ENCODE data around the gene SMC1B.

SMC1B gene, protein sequence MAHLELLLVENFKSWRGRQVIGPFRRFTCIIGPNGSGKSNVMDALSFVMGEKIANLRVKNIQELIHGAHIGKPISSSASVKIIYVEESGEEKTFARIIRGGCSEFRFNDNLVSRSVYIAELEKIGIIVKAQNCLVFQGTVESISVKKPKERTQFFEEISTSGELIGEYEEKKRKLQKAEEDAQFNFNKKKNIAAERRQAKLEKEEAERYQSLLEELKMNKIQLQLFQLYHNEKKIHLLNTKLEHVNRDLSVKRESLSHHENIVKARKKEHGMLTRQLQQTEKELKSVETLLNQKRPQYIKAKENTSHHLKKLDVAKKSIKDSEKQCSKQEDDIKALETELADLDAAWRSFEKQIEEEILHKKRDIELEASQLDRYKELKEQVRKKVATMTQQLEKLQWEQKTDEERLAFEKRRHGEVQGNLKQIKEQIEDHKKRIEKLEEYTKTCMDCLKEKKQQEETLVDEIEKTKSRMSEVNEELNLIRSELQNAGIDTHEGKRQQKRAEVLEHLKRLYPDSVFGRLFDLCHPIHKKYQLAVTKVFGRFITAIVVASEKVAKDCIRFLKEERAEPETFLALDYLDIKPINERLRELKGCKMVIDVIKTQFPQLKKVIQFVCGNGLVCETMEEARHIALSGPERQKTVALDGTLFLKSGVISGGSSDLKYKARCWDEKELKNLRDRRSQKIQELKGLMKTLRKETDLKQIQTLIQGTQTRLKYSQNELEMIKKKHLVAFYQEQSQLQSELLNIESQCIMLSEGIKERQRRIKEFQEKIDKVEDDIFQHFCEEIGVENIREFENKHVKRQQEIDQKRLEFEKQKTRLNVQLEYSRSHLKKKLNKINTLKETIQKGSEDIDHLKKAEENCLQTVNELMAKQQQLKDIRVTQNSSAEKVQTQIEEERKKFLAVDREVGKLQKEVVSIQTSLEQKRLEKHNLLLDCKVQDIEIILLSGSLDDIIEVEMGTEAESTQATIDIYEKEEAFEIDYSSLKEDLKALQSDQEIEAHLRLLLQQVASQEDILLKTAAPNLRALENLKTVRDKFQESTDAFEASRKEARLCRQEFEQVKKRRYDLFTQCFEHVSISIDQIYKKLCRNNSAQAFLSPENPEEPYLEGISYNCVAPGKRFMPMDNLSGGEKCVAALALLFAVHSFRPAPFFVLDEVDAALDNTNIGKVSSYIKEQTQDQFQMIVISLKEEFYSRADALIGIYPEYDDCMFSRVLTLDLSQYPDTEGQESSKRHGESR

DNA sequence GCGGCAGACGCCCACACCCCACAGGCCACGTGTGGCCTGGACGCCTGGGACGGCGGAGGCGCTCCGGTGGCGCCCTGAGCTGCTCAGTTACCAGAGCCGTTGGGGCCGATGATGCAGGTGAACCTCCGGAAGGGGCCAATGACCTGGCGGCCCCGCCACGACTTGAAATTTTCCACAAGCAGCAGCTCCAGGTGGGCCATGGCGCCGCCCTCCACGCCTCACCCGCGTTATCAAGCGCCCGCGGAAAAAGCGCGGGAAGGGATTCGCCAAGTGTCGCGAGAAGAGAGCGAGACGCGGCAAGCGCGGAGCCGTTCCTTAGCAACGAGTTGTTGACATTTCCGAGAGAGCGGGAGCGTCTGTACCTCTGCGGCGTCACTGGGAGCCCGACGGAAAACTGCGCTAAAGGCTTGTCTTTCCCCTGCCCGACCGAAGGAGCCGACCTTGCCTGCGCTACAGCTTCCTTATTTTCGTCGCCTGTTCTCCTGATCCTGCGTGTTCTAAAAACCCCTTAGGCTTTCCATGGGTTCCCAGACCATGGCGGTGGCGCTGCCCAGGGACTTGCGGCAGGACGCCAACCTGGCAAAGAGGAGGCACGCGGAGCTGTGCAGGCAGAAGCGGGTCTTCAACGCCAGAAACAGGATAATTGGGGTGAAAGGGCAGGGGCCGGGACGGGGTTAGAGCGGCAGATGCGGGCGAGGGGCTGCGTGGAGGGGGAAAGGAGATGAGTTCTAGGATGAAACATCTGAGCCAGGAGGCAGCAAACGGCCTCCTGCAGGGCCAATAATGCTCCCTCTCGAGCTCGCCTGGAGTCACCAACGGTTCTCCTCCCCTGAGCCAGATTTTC lies at the start of gene SMC1B, which contains the start of gene RIBC2:
Gene SMC1B, minus strand, starts transcription at position 232 of the 844 bp plus-strand sequence. Its CDS starts 32 bp downstream, at position 200.
Gene RIBC2, plus strand, starts transcription at position 326 of the 844 bp plus-strand sequence. Its CDS starts 194 bp downstream, at position 520.
- peak; percentile 97 for ATAC-seq
- Mint-ChIP-seq H3K27me3 (peaks cover 8% of the 10 kb centered on the region), H3K4me1 (peaks cover 15% of the 10 kb centered on the region), H3K27ac (peak within 1 kb of the TSS; percentile 91 to 98), H3K4me3 (peak within 1 kb of the TSS; percentile 87 to 92), H3K9me3 (no peaks in the 10 kb centered on the region)
- DNase-seq = peak; percentile 82 to 94

DNA sequence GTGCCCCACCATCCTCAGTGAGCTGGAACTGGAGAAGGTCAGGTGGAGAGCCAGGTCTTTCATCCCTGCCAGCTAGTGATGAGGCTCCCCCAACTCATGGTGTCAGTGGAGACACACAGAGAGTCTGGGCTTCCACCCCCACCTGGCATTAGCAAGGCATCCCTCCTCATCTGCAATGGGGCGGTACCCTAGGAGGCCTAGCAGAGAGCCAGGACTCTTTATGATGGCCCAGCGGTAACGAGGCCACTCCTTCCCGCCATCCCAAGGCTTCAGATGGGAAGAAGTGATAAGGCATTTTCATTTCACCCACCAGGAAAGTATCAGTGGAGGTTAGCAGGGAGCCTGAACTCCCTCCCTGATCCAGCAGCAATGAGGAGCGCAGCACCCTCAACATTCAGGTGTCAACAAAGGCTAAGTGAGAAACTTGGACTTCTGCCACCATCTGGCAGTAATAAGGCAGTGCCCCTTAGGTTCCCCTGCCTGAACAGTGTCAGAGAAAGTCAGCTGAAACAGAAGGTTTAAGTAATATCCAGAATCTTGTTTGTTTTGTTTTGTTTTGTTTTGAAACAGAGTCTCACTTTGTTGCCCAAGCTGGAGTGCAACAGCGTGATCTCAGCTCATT lies 48.7 kb upstream of the SMC1B start:
- no peak overlapping the region for H3K27ac Mint-ChIP-seq
- peaks cover 0 to 6% of the 10 kb centered on the region in 2 donors for H3K9me3 Mint-ChIP-seq
- H3K4me1 Mint-ChIP-seq = no peaks in the 10 kb centered on the region
- H3K4me3 Mint-ChIP-seq = no peak overlapping the region
- ATAC-seq (no peak), DNase-seq (no peak)
- peaks cover 12% of the 10 kb centered on the region for H3K27me3 Mint-ChIP-seq

DNA sequence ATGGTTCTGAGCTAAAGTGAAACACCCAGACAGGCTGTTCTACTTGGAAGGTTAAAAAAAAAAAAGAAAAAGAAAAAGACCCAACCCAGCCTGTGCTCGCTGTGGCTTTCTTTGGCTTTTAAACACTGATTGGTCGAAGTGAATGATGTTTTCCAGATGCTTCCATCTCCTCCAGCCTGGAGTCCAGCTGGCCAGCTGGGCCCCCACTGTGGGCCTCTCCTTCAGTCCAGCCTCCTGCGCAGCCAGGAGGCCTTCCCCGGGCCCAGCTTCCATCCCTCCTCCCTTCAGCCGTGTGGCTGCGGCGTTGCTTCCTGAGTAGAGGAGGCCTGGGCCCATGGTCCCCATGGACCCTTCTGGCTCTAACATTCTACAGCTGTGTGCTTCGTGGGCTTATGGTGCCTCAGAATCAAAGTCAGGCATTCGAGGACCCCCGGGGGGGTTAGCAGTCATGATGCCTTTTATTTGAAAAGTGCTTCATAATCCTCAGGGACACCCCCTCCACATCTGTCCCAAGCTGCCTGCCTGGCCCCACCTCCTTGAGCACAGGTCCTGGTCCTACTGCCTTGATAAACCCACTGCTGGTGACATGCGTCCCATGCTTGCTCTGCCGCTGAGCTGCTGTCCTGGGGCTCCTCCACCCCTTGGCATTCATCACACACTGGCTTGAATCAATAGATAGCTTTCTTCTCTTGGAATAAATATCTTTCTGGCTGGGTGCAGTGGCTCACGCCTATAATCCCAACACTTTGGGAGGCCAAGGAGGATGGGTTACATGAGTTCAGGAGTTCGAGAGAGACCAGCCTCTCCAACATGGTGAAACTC lies 47.1 kb upstream of the SMC1B start:
- no peak for DNase-seq
- Mint-ChIP-seq H3K27me3 (peaks cover 12% of the 10 kb centered on the region), H3K9me3 (no peaks in the 10 kb centered on the region), H3K4me3 (no peak overlapping the region), H3K27ac (no peak overlapping the region), H3K4me1 (no peaks in the 10 kb centered on the region)
- ATAC-seq = no peak

DNA sequence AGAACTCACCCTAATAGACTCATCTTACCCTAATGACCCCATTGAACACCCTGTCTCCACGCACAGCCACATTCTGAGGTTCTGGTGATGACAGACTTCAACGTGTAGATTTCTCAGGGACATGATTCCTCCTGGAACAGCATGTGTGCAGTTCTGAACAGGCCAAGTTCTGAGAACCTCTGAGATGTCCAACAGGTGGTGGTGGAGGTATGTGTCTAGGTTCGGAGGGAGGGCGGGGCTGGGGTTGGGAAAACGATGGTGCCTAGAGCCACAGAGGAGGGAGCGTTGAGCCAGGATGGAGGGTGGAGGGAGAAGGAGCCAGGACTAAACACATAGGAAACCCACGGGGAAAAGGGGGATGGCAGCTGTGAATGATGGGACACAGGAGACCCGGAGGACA lies 45.8 kb upstream of the SMC1B start:
- Mint-ChIP-seq H3K4me3 (no peak overlapping the region), H3K27ac (no peak overlapping the region), H3K4me1 (no peaks in the 10 kb centered on the region), H3K9me3 (no peaks in the 10 kb centered on the region), H3K27me3 (peaks cover 3% of the 10 kb centered on the region)
- DNase-seq (no peak), ATAC-seq (no peak)

DNA sequence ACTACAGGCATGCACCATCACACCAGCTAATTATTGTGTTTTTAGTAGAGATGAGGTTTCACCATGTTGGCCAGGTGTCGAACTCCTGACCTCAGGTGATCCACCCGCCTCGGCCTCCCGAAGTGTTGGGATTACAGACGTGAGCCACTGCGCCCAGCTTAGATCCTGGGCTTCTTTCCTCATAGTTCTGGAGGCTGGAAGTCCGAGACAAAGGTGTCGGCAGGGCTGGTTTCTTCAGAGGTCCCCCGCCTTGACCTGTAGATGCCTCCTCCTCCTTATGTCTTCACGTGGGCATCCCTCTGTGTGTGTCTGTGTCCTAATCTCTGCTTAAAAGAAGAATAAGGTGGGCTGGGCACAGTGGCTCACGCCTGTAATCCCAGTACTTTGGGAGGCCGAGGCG lies 45.1 kb upstream of the SMC1B start:
- DNase-seq = no peak
- no peaks in the 10 kb centered on the region for H3K27me3 Mint-ChIP-seq
- no peak overlapping the region for H3K4me3 Mint-ChIP-seq
- ATAC-seq = no peak
- H3K27ac Mint-ChIP-seq = peak overlapping the region in 1 of 2 donors; percentile 59
- H3K4me1 Mint-ChIP-seq = no peaks in the 10 kb centered on the region
- no peaks in the 10 kb centered on the region for H3K9me3 Mint-ChIP-seq

DNA sequence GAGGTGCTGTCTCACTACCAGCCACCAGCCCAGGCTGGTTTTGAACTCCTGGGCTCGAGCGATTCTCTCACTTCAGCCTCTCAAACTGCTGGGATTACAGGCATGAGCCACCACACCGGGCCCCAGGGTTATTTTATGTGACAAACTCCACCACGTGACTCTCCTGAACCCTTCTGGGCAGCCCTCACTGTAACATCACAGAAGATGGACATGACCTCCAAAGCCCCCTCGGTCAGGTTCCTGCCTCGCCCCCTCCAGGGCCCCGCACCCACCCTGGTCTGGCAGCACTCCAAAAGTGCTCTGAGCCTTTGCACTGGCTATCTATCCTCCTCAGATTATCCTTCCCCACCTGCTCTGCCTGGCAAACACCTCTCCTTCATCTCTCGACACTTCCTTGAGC lies 43.4 kb upstream of the SMC1B start:
- H3K27me3 Mint-ChIP-seq = peaks cover 8% of the 10 kb centered on the region

DNA sequence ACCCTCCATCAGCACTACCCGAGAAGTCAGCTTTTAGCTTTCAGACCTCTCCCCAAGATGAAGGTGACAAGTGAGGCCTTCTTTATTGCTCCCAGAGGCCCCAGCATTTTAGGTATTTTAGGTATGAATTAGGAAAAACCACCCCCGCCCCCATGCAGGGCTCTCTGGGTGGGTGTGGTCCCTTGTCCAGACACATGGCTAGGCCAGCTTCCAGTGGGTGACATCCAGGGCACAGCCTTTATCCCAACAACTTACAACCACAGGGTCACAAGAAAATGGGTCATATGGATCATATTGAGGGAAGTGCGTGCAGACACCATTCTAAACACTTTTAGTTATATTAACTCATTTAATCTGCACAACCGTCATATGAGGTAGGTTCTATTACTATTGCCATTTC lies 42.2 kb upstream of the SMC1B start:
- DNase-seq (no peak), ATAC-seq (no peak)
- Mint-ChIP-seq H3K4me1 (no peaks in the 10 kb centered on the region), H3K4me3 (no peak overlapping the region), H3K9me3 (no peaks in the 10 kb centered on the region), H3K27ac (no peak overlapping the region), H3K27me3 (peaks cover 9% of the 10 kb centered on the region)

More for the DNA sequence above, 43.4 kb upstream of the SMC1B start:
- Mint-ChIP-seq H3K27ac (no peak overlapping the region), H3K9me3 (no peaks in the 10 kb centered on the region), H3K4me1 (no peaks in the 10 kb centered on the region), H3K4me3 (no peak overlapping the region)
- ATAC-seq (no peak), DNase-seq (no peak)

DNA sequence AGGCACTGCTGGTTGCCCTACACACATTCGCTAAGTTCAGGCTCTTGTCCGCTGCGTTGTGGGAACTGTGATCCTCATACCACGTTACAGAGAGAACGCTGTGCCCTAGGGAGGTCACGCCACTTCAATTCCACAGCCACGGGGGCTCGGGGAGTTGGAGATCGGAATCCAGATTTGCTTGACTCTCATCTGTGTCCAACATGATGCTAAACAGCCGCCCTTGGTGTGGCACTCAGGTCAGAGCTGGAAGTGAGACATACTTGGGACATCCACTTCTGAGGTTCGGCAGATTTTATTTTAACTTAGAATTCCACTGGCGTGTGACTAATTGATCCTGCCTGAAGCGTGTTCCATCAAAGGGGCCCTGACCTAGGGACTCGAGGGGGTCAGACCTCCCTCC lies 41.8 kb upstream of the SMC1B start:
- no peaks in the 10 kb centered on the region for H3K9me3 Mint-ChIP-seq
- H3K4me1 Mint-ChIP-seq = no peaks in the 10 kb centered on the region
- peaks cover 9% of the 10 kb centered on the region for H3K27me3 Mint-ChIP-seq
- DNase-seq (no peak), ATAC-seq (no peak)
- H3K27ac Mint-ChIP-seq = peak overlapping the region in 1 of 2 donors; percentile 61
- no peak overlapping the region for H3K4me3 Mint-ChIP-seq

DNA sequence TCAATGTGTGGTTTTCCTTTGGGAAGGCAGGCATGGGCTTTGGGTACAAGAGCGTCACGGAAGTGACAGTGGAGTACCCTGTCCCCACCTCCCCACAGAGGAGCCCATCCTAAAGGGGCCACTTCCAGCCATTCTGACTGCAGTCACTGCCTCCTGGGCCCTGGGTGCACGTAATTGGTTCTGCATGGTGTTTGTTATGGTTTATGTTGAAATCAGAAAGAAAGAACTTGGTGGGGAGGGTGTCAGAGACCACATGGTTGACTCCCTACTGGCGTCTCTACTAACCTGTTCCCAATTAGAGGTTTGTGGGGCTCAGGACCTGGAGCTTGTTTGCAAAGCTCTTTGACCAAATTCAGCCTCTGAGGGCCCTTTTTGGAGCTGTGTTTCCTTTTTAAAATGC lies 40.9 kb upstream of the SMC1B start:
- Mint-ChIP-seq H3K9me3 (no peaks in the 10 kb centered on the region), H3K27ac (no peak overlapping the region), H3K4me3 (no peak overlapping the region), H3K27me3 (peaks cover 9% of the 10 kb centered on the region), H3K4me1 (no peaks in the 10 kb centered on the region)
- no peak for DNase-seq
- ATAC-seq = no peak

DNA sequence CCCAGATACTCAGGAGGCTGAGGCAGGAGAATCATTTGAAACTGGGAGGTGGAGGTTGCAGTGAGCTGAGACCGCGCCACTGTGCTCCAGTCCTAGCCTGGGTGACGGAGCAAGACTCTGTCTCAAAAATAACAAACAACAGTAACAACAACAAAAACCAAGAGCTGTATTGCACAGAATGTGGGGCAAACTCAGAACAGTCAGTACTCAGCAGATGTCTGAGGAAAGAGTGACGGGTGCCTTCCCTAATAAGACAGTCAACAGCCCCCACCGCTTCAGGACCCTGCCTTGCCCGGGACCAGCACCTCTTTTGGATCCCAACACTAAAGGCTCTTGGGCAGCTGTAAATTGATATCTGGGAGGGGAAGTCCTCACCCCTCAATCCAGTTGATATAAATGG lies 40.4 kb upstream of the SMC1B start:
- peaks cover 9% of the 10 kb centered on the region for H3K27me3 Mint-ChIP-seq
- H3K4me3 Mint-ChIP-seq = no peak overlapping the region
- no peak overlapping the region for H3K27ac Mint-ChIP-seq
- no peaks in the 10 kb centered on the region for H3K9me3 Mint-ChIP-seq
- H3K4me1 Mint-ChIP-seq = no peaks in the 10 kb centered on the region
- ATAC-seq = no peak
- no peak for DNase-seq

DNA sequence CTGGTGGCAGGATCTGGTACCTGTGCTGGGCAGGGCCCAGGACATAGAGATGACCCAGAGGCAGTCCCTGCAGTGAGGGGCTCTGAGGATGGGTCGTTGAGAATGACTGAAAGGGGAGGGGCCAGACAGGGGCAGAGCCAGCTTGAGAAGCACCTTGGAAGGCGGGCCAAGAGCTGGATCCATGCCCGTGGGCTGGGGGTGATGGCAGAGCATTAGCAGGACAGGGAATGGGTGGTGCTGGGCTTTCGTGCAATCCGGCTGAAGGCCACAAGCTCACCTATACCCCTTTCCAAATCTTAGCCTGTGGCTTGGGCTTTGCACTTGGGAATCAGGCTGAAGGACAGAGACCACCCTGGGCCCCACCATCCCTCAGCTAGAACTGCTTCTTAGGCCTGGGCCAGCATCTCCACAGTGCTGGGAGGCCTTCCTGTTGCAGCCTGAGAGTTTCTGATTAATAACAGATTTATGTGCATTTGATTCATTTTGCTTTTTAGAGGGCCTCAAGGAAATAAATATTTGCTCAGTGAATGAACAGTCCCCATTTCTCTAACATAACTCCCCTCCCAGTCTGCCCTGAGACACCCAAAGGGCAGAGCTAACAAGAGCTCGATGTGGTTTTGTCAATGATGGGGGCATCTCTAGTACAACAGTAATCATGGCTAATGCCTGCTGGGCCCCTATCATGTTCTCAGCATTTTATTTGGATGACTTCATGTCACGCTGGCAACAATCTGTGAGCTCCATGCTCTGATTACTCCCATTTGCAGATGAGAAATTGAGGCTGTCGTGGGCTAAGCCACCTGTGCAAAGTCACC lies 39.4 kb upstream of the SMC1B start:
- peaks cover 9% of the 10 kb centered on the region for H3K27me3 Mint-ChIP-seq
- ATAC-seq = no peak
- H3K4me1 Mint-ChIP-seq = no peaks in the 10 kb centered on the region
- H3K27ac Mint-ChIP-seq = peak overlapping the region in 1 of 2 donors; percentile 13
- H3K4me3 Mint-ChIP-seq = no peak overlapping the region
- H3K9me3 Mint-ChIP-seq = no peaks in the 10 kb centered on the region
- DNase-seq = no peak

DNA sequence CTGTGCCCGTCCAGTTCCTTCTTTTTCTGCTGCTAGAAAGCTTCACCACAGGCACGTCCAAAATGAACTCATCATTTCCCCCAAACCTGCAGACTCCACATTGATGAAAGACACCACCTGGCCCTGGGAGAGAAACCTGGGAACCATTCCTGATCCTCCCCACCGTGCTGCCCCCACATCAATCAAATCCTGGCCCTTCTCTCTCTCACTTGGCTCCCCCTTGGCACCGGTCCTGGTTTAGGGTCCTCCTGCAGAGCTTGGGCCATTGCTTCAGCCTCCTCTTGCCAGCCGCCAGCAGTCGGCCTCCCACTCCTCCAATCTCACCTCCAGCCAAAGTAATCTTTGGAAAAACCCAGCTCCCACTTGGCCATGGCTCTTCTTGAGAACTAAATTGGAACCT lies 38.6 kb upstream of the SMC1B start:
- Mint-ChIP-seq H3K27ac (no peak overlapping the region), H3K4me1 (no peaks in the 10 kb centered on the region), H3K9me3 (no peaks in the 10 kb centered on the region), H3K4me3 (no peak overlapping the region), H3K27me3 (peaks cover 9% of the 10 kb centered on the region)
- no peak for ATAC-seq
- DNase-seq = no peak

Data from stimulated activated naive CD8-positive, alpha-beta T cell treated with anti-CD3 and anti-CD28 coated beads, Interleukin-15, amount 100 ng/mL, for 72 hours (primary cell).